Ectodermal cell (in vitro differentiated cells): ENCODE data around the gene ZNF385B.

Experiments
- H3K27ac ChIP-seq: 2 replicates; pipeline ENCODE4 v1.7.0; 2013; ENCODE audit warnings: mild to moderate bottlenecking, low read depth, low read length; ENCODE audit not compliant: insufficient read depth, poor library complexity, severe bottlenecking
- H3K27me3 ChIP-seq: 2 replicates; pipeline ENCODE4 v1.7.0; 2013; ENCODE audit warnings: mild to moderate bottlenecking, low read length; ENCODE audit not compliant: insufficient read depth, control insufficient read depth, poor library complexity, severe bottlenecking
- H3K36me3 ChIP-seq: one replicate; pipeline ENCODE4 v1.7.0; 2013; ENCODE audit warnings: low read length; ENCODE audit not compliant: control insufficient read depth, insufficient read depth
- H3K4me1 ChIP-seq: one replicate; pipeline ENCODE4 v1.7.0; 2013; ENCODE audit warnings: low read length; ENCODE audit not compliant: control insufficient read depth, insufficient read depth
- H3K4me3 ChIP-seq: 2 replicates; pipeline ENCODE4 v1.7.0; 2013; ENCODE audit warnings: low read depth, low read length, control low read depth; ENCODE audit not compliant: insufficient read depth
- H3K9me3 ChIP-seq: 2 replicates; pipeline ENCODE4 v1.7.0; 2013; ENCODE audit warnings: mild to moderate bottlenecking, low read length, moderate library complexity; ENCODE audit not compliant: control insufficient read depth
- WGBS, 2 experiments: methylation state at CpG; one replicate each; pipeline ENCODE4 v1.1.7; 2013; ENCODE audit warnings: missing lambda C conversion rate in 2 of 2; 5-methylcytosine and 5-hydroxymethylcytosine counted together

ZNF385B gene

GRCh38 chr2:179764710-179765109 is 96.7 kb downstream of the ZNF385B start:
- no peak overlapping the region for H3K27ac ChIP-seq
- no peaks in the 10 kb centered on the region for H3K36me3 ChIP-seq
- no peaks in the 10 kb centered on the region for H3K27me3 ChIP-seq
- H3K4me1 ChIP-seq: no peaks in the 10 kb centered on the region
- no peak overlapping the region for H3K4me3 ChIP-seq
- H3K9me3 ChIP-seq: no peaks in the 10 kb centered on the region
- 93 to 100% methylated on average over 1 of the region's 1 CpG for WGBS, 2 experiments

GRCh38 chr2:179758636-179759035 is 102.8 kb downstream of the ZNF385B start:
- no peak overlapping the region for H3K4me3 ChIP-seq
- 91 to 97% methylated on average over 3 of the region's 3 CpGs for WGBS, 2 experiments
- H3K27ac ChIP-seq: no peak overlapping the region
- no peaks in the 10 kb centered on the region for H3K9me3 ChIP-seq
- H3K27me3 ChIP-seq: no peaks in the 10 kb centered on the region
- no peaks in the 10 kb centered on the region for H3K36me3 ChIP-seq
- H3K4me1 ChIP-seq: no peaks in the 10 kb centered on the region

- H3K9me3 ChIP-seq: no peaks in the 10 kb centered on the region
- no peaks in the 10 kb centered on the region for H3K27me3 ChIP-seq
- no peaks in the 10 kb centered on the region for H3K36me3 ChIP-seq
- no peak overlapping the region for H3K27ac ChIP-seq
- H3K4me3 ChIP-seq: no peak overlapping the region
- WGBS, 2 experiments: 25 to 49% methylated on average over 2 to 4 of the region's 4 CpGs
- no peaks in the 10 kb centered on the region for H3K4me1 ChIP-seq
Measured at GRCh38 chr2:179751163-179751809, 110.1 kb downstream of the ZNF385B start.

GRCh38 chr2:179749210-179749609 is 112.2 kb downstream of the ZNF385B start:
- no peak overlapping the region for H3K4me3 ChIP-seq
- no peaks in the 10 kb centered on the region for H3K4me1 ChIP-seq
- no peaks in the 10 kb centered on the region for H3K27me3 ChIP-seq
- no peaks in the 10 kb centered on the region for H3K9me3 ChIP-seq
- 77 to 91% methylated on average over 1 of the region's 1 CpG for WGBS, 2 experiments
- H3K27ac ChIP-seq: no peak overlapping the region
- no peaks in the 10 kb centered on the region for H3K36me3 ChIP-seq

GRCh38 chr2:179746981-179747380 is 114.4 kb downstream of the ZNF385B start:
- Histone ChIP-seq H3K9me3 (no peaks in the 10 kb centered on the region), H3K27me3 (no peaks in the 10 kb centered on the region), H3K36me3 (no peaks in the 10 kb centered on the region), H3K27ac (no peak overlapping the region), H3K4me1 (no peaks in the 10 kb centered on the region), H3K4me3 (no peak overlapping the region)
- WGBS, 2 experiments: 87 to 92% methylated on average over 5 of the region's 5 CpGs

- no peaks in the 10 kb centered on the region for H3K36me3 ChIP-seq
- H3K9me3 ChIP-seq: no peaks in the 10 kb centered on the region
- 94 to 95% methylated on average over 5 of the region's 5 CpGs for WGBS, 2 experiments
- no peaks in the 10 kb centered on the region for H3K4me1 ChIP-seq
- H3K4me3 ChIP-seq: no peak overlapping the region
- no peak overlapping the region for H3K27ac ChIP-seq
- no peaks in the 10 kb centered on the region for H3K27me3 ChIP-seq
Measured at GRCh38 chr2:179745635-179746256, 115.7 kb downstream of the ZNF385B start.

- 90 to 91% methylated on average over 5 of the region's 5 CpGs for WGBS, 2 experiments
- Histone ChIP-seq H3K36me3 (no peaks in the 10 kb centered on the region), H3K4me3 (no peak overlapping the region), H3K27me3 (no peaks in the 10 kb centered on the region), H3K27ac (no peak overlapping the region), H3K4me1 (no peaks in the 10 kb centered on the region), H3K9me3 (no peaks in the 10 kb centered on the region)
Measured at GRCh38 chr2:179744401-179744800, 117.0 kb downstream of the ZNF385B start.

GRCh38 chr2:179741317-179741716 is 120.1 kb downstream of the ZNF385B start:
- no peaks in the 10 kb centered on the region for H3K27me3 ChIP-seq
- no peak overlapping the region for H3K27ac ChIP-seq
- H3K9me3 ChIP-seq: no peaks in the 10 kb centered on the region
- H3K4me3 ChIP-seq: no peak overlapping the region
- H3K4me1 ChIP-seq: no peaks in the 10 kb centered on the region
- H3K36me3 ChIP-seq: no peaks in the 10 kb centered on the region

GRCh38 chr2:179729966-179730365 is 131.4 kb downstream of the ZNF385B start:
- Histone ChIP-seq H3K27ac (no peak overlapping the region), H3K9me3 (no peaks in the 10 kb centered on the region), H3K27me3 (no peaks in the 10 kb centered on the region), H3K4me3 (no peak overlapping the region), H3K36me3 (no peaks in the 10 kb centered on the region), H3K4me1 (no peaks in the 10 kb centered on the region)
- 90 to 100% methylated on average over 1 of the region's 1 CpG for WGBS, 2 experiments

- 85 to 100% methylated on average over 1 to 5 of the region's 5 CpGs for WGBS, 2 experiments
- Histone ChIP-seq H3K4me3 (no peak overlapping the region), H3K9me3 (no peaks in the 10 kb centered on the region), H3K27ac (no peak overlapping the region), H3K36me3 (no peaks in the 10 kb centered on the region), H3K4me1 (no peaks in the 10 kb centered on the region), H3K27me3 (no peaks in the 10 kb centered on the region)
Measured at GRCh38 chr2:179726461-179727180, 134.8 kb downstream of the ZNF385B start.
